Lung (tissue), 12 donors: Measurements from ENCODE around the gene JAM3. TPM values are rescaled to one million over a fixed set of nuclear protein-coding genes. Genes with fewer than 3 reads are reported as not detected.
A peak's percentile ranks its signal among the peaks of the same experiment; 100 is the strongest.

Experiments used
- ATAC-seq: fragments of 200-7000 bp; cut with Tn5 transposase; one replicate; pipeline ENCODE4 v1.9.1; 2020; ENCODE audit warnings: moderate number of reproducible peaks; ENCODE audit not compliant: insufficient read depth, low FRiP score
- DNase-seq, 3 donors: peaks; one replicate each; pipeline ENCODE4 v3.0.0-alpha.2; 2013 to 2017
- H3K27ac ChIP-seq, 2 donors: one replicate each; pipeline ENCODE4 v1.5.1; 2013; ENCODE audit warnings: mild to moderate bottlenecking in 2 of 2, moderate library complexity in 2 of 2, control low read depth in 1 of 2, inconsistent platforms in 1 of 2, low read depth in 1 of 2, low read length in 1 of 2
- H3K27me3 ChIP-seq, 3 donors: one replicate each; pipeline ENCODE4 v1.5.1; 2013; ENCODE audit warnings: low read length in 2 of 3; ENCODE audit not compliant: control insufficient read depth in 3 of 3, insufficient read depth in 3 of 3
- H3K36me3 ChIP-seq, 4 donors: one replicate each; pipeline ENCODE4 v1.5.1; 2013; ENCODE audit warnings: low read length in 4 of 4, mild to moderate bottlenecking in 1 of 4, moderate library complexity in 1 of 4; ENCODE audit not compliant: control insufficient read depth in 4 of 4, insufficient read depth in 4 of 4
- H3K4me1 ChIP-seq, 5 donors: one replicate each; pipeline ENCODE4 v1.5.1; 2013; ENCODE audit warnings: low read length in 5 of 5, mild to moderate bottlenecking in 2 of 5, moderate library complexity in 1 of 5; ENCODE audit not compliant: control insufficient read depth in 5 of 5, insufficient read depth in 5 of 5
- H3K4me3 ChIP-seq: one replicate; pipeline ENCODE4 v1.5.1; 2013; ENCODE audit warnings: mild to moderate bottlenecking, control low read depth, moderate library complexity
- H3K9ac ChIP-seq, 2 donors: one replicate each; pipeline ENCODE4 v1.5.1; 2013; ENCODE audit warnings: low read length in 2 of 2, control low read depth in 1 of 2; ENCODE audit not compliant: insufficient read depth in 1 of 2
- H3K9me3 ChIP-seq, 4 donors: one replicate each; pipeline ENCODE4 v1.5.1; 2013; ENCODE audit warnings: low read length in 3 of 4, mild to moderate bottlenecking in 1 of 4, moderate library complexity in 1 of 4; ENCODE audit not compliant: control insufficient read depth in 4 of 4, insufficient read depth in 3 of 4
- CTCF ChIP-seq: IDR thresholded peaks from 2 replicates; pipeline ENCODE4 v1.5.1; 2012; ENCODE audit warnings: mild to moderate bottlenecking; ENCODE audit errors: control extremely low read depth, extremely low read depth
- WGBS, 2 donors: extraction: QIAGEN DNeasy Blood & Tissue Kit; methylation state at CpG; one replicate each; pipeline ENCODE4 v1.1.7; 2013; 5-methylcytosine and 5-hydroxymethylcytosine counted together
- polyA plus RNA-seq, 2 donors: library from polyadenylated mRNA; stranded (reverse); fragments of 200-250 nt; gene quantifications; one replicate each; pipeline ENCODE4 v1.2.1, GENCODE V29; 2013
- total RNA-seq, 2 donors: library from RNA; depleted of rRNA in 1 of 2; stranded (reverse); fragments of >200 nt in 1 of 2; gene quantifications; one replicate each; pipeline ENCODE4 v1.2.1, GENCODE V29; 2014 to 2021
- donor health status: control.
- donor health status: control.
- donor health status: Bipolar disorder and iron deficiency.
- donor health status: healthy.
- donor health status: DM: yes; HTN: yes; CAD: no.

Gene JAM3
- total and polyA plus RNA-seq, 4 donors, result 10.3 to 72.2 (median 23.6) TPM

- no peaks in the 10 kb centered on the region for H3K9me3 ChIP-seq
- DNase-seq (peak; percentile 84 to 92 (median 86)), ATAC-seq (peak; percentile 70)
- peak overlapping the region; percentile 55 to 75 for H3K27ac ChIP-seq
- peaks cover 4 to 23% (median 13%) of the 10 kb centered on the region in 5 donors for H3K4me1 ChIP-seq
- WGBS, 2 donors, result 12 to 13% methylated on average over 17 of the region's 17 CpGs
- no peaks in the 10 kb centered on the region for H3K36me3 ChIP-seq
- no peak for TF ChIP-seq CTCF
- peaks cover 0 to 15% (median 4%) of the 10 kb centered on the region in 3 donors for H3K27me3 ChIP-seq
- no peak overlapping the region for H3K4me3 ChIP-seq
- no peak overlapping the region for H3K9ac ChIP-seq
These were observed 35.0 kb upstream of the JAM3 start for GRCh38 chr11:134033696-134034491.

DNA sequence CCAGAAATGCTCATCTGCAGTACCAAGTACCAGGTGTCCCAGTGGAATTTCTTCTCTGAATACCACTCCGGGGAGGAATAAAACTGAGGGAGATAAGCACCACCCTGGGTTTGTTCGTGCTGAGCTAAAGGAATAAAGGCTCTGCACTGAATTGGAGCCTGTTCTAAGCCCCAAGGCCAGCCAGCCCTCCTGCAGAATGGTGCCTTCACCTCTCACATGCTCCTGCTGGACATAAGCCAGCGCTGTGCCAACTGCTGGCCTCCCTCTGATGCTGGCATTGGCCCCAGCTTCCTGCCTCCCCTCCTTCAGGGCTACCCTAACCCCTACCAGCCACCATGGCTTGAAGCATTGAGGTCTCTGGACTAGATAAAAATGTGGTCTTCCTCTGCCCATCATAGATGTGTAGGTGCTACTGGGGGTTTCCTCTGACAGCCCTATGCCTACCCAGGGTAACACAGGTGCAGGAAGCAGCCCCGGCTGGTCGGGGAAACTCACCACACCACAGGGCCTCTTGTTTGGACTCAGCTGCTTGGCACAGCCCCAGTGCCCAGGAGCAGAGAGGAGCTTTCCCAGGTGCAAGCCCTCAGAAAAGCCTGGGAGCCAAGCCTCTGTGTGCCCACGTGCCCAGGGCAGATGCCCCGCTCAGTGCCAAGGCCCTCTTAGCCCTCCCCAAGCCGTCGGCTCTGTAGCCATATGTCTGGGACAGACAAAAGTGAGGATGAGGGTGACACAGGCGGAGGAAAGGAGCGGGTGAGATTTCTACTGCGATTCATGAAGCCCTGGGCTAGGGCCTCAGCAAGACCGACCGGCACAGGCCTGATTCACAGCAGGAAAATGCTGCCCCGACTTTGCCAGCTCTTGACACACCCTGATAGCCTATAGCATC lies 34.1 kb upstream of the JAM3 start:
- Histone ChIP-seq H3K4me3 (no peak overlapping the region), H3K36me3 (no peaks in the 10 kb centered on the region), H3K27me3 (peaks cover 0 to 7% (median 0%) of the 10 kb centered on the region in 3 donors), H3K9me3 (no peaks in the 10 kb centered on the region), H3K4me1 (peaks cover 4 to 23% (median 13%) of the 10 kb centered on the region in 5 donors), H3K9ac (no peak overlapping the region), H3K27ac (peak overlapping the region; percentile 55 to 75)
- TF ChIP-seq CTCF, result no peak
- ATAC-seq (no peak), DNase-seq (no peak)
- WGBS, 2 donors, result 79 to 85% methylated on average over 15 of the region's 15 CpGs

- DNase-seq (peak in 1 of 3 donors; percentile 33), ATAC-seq (no peak)
- H3K27ac ChIP-seq, result peak overlapping the region; percentile 65 to 76
- H3K36me3 ChIP-seq, result no peaks in the 10 kb centered on the region
- H3K9ac ChIP-seq, result peak overlapping the region in 1 of 2 donors; percentile 28
- no peaks in the 10 kb centered on the region for H3K9me3 ChIP-seq
- WGBS, 2 donors, result 4 to 11% methylated on average over 33 to 34 of the region's 34 CpGs
- H3K4me1 ChIP-seq, result peaks cover 4 to 23% (median 18%) of the 10 kb centered on the region in 5 donors
- peak overlapping the region; percentile 47 for H3K4me3 ChIP-seq
- TF ChIP-seq CTCF, result no peak
- peaks cover 0 to 6% (median 4%) of the 10 kb centered on the region in 3 donors for H3K27me3 ChIP-seq
These were observed 32.3 kb upstream of the JAM3 start for GRCh38 chr11:134036492-134037045.
